ENCODE measurements around the gene SLC30A7.
"Not testable (repeated sequence)": the region's sequence is repeated elsewhere in the genome, so short reads cannot be mapped to it uniquely, and the experiment has no call there.

The SLC30A7 gene

DNA sequence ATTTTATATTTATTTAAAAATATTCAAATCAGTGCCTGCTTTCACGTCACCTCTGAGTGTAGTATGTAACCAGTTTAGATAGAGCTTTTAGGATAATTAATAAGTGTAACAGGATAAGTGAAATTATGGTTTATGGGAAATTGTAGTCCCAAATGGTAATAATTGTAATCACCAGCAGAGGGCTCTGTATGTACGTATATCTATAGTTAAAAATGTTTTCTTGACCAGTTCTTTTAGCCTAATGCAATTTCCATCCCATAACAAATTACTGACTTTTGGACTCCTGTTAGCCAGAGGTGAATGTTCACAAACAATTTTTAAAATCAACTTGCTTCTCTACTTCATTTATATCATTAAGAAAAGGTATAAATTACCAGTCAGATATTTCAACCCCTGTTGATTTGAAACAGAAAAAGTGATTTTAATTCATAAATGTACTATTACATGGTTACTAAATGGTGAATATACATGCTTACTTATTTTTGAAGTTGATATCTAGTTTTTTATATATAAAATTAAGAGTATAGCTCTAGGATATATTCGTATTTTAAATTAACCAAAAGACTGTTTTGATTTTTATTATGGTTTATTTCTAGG is 25.3 kb downstream of the SLC30A7 start:
- no peaks in the 10 kb centered on the region for H3K4me1 ChIP-seq (ENCODE audit: control insufficient read depth in 1 of 2, insufficient read depth in 2 of 2, low read length in 2 of 2)
- no peak overlapping the region for H3K4me3 ChIP-seq (ENCODE audit: low read depth in 1 of 2, low read length in 2 of 2)
- H3K27ac ChIP-seq (ENCODE audit: low read length), result no peak overlapping the region
- H3K9me3 ChIP-seq (ENCODE audit: control insufficient read depth in 1 of 2, low read length in 2 of 2), result no peaks in the 10 kb centered on the region
- H3K36me3 ChIP-seq (ENCODE audit: control insufficient read depth in 1 of 2, insufficient read depth in 2 of 2, low read length in 2 of 2), result peaks cover 7 to 19% of the 10 kb centered on the region in 2 donors
- H3K27me3 ChIP-seq (ENCODE audit: low read depth, low read length), result no peaks in the 10 kb centered on the region

DNA sequence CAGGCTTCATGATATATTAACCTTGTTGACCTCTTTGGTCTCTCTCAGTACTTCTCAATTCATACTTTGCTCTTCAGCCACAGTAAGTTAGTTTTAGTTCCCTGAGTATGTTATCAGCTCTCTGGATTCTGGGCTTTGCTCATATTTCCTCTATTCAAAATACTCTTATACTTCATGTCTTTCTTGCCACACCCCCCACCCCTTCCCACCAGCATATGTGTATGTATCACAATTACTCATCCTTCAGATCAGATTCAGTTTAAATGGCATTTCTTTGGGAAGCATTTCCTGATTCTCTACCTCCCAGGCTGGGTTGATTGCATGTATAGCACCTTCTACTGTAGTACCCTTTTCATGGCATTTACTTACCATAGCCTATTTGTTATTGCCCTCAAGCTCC is 28.3 kb downstream of the SLC30A7 start:
- Histone ChIP-seq H3K36me3 (ENCODE audit: control insufficient read depth in 1 of 2, insufficient read depth in 2 of 2, low read length in 2 of 2) (peaks cover 0 to 18% of the 10 kb centered on the region in 2 donors), H3K4me1 (ENCODE audit: control insufficient read depth in 1 of 2, insufficient read depth in 2 of 2, low read length in 2 of 2) (no peaks in the 10 kb centered on the region), H3K9me3 (ENCODE audit: control insufficient read depth in 1 of 2, low read length in 2 of 2) (no peaks in the 10 kb centered on the region), H3K4me3 (ENCODE audit: low read depth in 1 of 2, low read length in 2 of 2) (no peak overlapping the region), H3K27me3 (ENCODE audit: low read depth, low read length) (no peaks in the 10 kb centered on the region), H3K27ac (ENCODE audit: low read length) (no peak overlapping the region)

DNA sequence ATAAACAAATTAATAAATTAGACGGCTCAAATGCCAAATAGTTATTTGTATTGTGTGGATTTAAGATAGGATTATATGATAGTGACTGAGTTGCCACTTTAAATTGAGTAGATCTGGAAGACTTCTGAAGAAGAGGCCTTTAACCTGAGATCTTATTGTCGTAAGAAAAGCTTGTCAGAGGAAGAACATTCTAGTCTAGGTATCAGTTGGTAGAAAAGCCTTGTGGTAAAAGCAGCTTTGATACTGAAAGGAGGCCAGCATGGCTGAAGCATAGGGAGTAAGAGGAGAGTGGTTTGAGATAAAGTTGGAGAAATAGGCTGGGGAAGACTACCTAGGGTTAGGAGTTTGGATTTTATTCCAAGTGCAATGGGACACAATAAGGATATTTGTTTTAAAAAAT is 29.1 kb downstream of the SLC30A7 start:
- H3K27me3 ChIP-seq (ENCODE audit: low read depth, low read length), result no peaks in the 10 kb centered on the region
- no peak overlapping the region for H3K27ac ChIP-seq (ENCODE audit: low read length)
- H3K4me3 ChIP-seq (ENCODE audit: low read depth in 1 of 2, low read length in 2 of 2), result no peak overlapping the region
- H3K36me3 ChIP-seq (ENCODE audit: control insufficient read depth in 1 of 2, insufficient read depth in 2 of 2, low read length in 2 of 2), result peaks cover 0 to 17% of the 10 kb centered on the region in 2 donors
- no peaks in the 10 kb centered on the region for H3K9me3 ChIP-seq (ENCODE audit: control insufficient read depth in 1 of 2, low read length in 2 of 2)
- no peaks in the 10 kb centered on the region for H3K4me1 ChIP-seq (ENCODE audit: control insufficient read depth in 1 of 2, insufficient read depth in 2 of 2, low read length in 2 of 2)

DNA sequence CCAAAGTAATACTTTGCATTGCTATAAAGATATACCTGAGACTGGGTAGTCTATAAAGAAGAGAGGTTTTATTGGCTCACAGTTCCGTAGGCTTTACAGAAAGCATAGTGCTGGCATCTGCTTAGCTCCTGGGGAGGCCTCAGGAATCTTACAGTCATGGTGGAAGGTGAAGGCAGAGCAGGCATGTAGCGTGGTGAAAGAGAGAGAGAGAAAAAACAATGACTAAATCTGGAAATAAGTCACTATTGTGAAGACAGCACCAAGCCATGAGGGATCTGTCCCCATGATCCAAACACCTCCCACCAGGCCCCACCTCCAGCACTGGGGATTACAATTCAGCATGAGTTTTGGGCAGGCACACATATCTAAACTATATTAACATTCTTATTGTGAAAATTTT is 30.4 kb downstream of the SLC30A7 start:
- no peak overlapping the region for H3K4me3 ChIP-seq (ENCODE audit: low read depth in 1 of 2, low read length in 2 of 2)
- H3K27ac ChIP-seq (ENCODE audit: low read length), result no peak overlapping the region
- no peaks in the 10 kb centered on the region for H3K9me3 ChIP-seq (ENCODE audit: control insufficient read depth in 1 of 2, low read length in 2 of 2)
- no peaks in the 10 kb centered on the region for H3K4me1 ChIP-seq (ENCODE audit: control insufficient read depth in 1 of 2, insufficient read depth in 2 of 2, low read length in 2 of 2)
- peaks cover 0 to 17% of the 10 kb centered on the region in 2 donors for H3K36me3 ChIP-seq (ENCODE audit: control insufficient read depth in 1 of 2, insufficient read depth in 2 of 2, low read length in 2 of 2)
- H3K27me3 ChIP-seq (ENCODE audit: low read depth, low read length), result no peaks in the 10 kb centered on the region

DNA sequence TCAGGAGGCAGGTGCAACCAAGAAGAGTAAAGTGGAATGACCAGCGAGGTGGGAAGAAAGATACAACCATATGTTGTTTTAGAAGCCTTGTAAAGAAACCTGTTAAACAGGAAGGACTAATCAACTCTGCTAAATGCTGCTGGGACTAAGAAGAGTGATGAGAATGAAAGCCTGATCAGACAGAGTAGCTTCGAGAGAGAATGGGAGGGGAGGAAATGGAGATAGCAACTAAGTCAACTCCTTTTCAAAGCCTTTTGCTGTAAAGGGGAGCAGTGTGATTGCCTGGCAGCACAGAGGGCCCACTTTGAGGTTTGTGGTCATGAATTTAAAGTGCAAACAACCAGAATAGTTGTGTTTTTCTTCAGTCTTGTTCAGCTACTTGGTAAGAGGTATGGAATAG is 31.4 kb downstream of the SLC30A7 start:
- no peak overlapping the region for H3K27ac ChIP-seq (ENCODE audit: low read length)
- no peaks in the 10 kb centered on the region for H3K4me1 ChIP-seq (ENCODE audit: control insufficient read depth in 1 of 2, insufficient read depth in 2 of 2, low read length in 2 of 2)
- peaks cover 0 to 16% of the 10 kb centered on the region in 2 donors for H3K36me3 ChIP-seq (ENCODE audit: control insufficient read depth in 1 of 2, insufficient read depth in 2 of 2, low read length in 2 of 2)
- H3K9me3 ChIP-seq (ENCODE audit: control insufficient read depth in 1 of 2, low read length in 2 of 2), result no peaks in the 10 kb centered on the region
- no peak overlapping the region for H3K4me3 ChIP-seq (ENCODE audit: low read depth in 1 of 2, low read length in 2 of 2)
- no peaks in the 10 kb centered on the region for H3K27me3 ChIP-seq (ENCODE audit: low read depth, low read length)

DNA sequence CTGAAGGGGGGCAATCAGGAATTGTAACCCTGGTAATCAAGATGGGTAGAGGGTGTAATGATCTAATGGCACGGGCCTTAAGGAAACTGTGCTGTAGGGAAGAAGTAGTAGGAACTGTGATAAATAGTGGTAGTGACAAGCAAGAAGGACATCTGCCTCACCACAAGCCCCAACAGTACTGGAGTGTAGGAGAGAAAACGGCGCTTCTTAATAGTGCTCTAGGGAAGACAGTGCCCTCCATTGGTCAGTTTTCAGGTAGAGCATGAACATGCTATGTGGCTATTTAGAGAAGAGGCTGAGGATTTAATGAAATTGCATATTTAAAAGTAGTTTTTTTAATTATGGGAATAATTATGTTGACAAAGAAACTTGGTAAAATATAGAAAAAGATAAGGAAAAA is 32.2 kb downstream of the SLC30A7 start:
- Histone ChIP-seq H3K27me3 (ENCODE audit: low read depth, low read length) (no peaks in the 10 kb centered on the region), H3K27ac (ENCODE audit: low read length) (no peak overlapping the region), H3K4me1 (ENCODE audit: control insufficient read depth in 1 of 2, insufficient read depth in 2 of 2, low read length in 2 of 2) (no peaks in the 10 kb centered on the region), H3K9me3 (ENCODE audit: control insufficient read depth in 1 of 2, low read length in 2 of 2) (no peaks in the 10 kb centered on the region), H3K36me3 (ENCODE audit: control insufficient read depth in 1 of 2, insufficient read depth in 2 of 2, low read length in 2 of 2) (peaks cover 0 to 14% of the 10 kb centered on the region in 2 donors), H3K4me3 (ENCODE audit: low read depth in 1 of 2, low read length in 2 of 2) (no peak overlapping the region)

DNA sequence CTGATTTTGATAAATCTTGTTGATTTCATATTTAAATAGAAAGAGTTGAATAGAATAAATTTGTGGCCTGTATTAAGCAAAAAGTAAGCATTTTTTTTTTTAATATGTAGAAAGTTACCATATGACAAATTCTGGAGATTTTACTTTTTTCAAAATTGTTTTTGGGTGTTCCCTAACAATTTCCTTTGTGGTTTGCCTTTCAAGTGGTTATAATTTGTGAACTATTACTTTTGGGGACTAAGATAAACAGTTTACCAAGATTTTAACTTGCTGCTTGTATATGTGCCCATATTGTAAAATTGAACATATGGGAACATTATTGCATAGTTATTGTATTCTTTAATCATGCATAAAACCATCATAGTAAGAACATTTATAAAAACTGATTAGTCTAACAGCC is 34.6 kb downstream of the SLC30A7 start:
- Histone ChIP-seq H3K4me3 (ENCODE audit: low read depth in 1 of 2, low read length in 2 of 2) (no peak overlapping the region), H3K36me3 (ENCODE audit: control insufficient read depth in 1 of 2, insufficient read depth in 2 of 2, low read length in 2 of 2) (peaks cover 3 to 10% of the 10 kb centered on the region in 2 donors), H3K9me3 (ENCODE audit: control insufficient read depth in 1 of 2, low read length in 2 of 2) (no peaks in the 10 kb centered on the region), H3K4me1 (ENCODE audit: control insufficient read depth in 1 of 2, insufficient read depth in 2 of 2, low read length in 2 of 2) (no peaks in the 10 kb centered on the region), H3K27me3 (ENCODE audit: low read depth, low read length) (no peaks in the 10 kb centered on the region), H3K27ac (ENCODE audit: low read length) (no peak overlapping the region)

DNA sequence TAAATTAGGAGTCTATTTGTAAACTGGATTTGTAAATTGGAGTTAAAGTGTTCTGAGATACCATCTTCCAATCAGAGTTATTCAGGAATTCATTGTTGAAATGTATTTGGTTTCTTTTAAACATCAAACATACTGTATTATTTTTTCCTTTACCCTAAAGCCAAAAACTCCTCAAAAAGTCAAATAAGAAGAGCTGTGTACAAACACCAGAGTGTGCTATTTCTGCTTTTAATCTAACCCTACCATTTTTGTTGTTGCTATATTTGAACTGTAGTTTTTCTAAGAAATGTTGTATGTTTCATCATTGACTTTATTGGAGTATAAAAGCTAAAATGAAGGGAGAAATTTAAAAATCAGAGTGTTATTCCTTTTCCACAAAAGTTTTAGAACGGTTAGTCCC is 35.8 kb downstream of the SLC30A7 start:
- Histone ChIP-seq H3K9me3 (ENCODE audit: control insufficient read depth in 1 of 2, low read length in 2 of 2) (no peaks in the 10 kb centered on the region), H3K27me3 (ENCODE audit: low read depth, low read length) (no peaks in the 10 kb centered on the region), H3K36me3 (ENCODE audit: control insufficient read depth in 1 of 2, insufficient read depth in 2 of 2, low read length in 2 of 2) (peaks cover 2 to 3% of the 10 kb centered on the region in 2 donors), H3K4me1 (ENCODE audit: control insufficient read depth in 1 of 2, insufficient read depth in 2 of 2, low read length in 2 of 2) (no peaks in the 10 kb centered on the region), H3K4me3 (ENCODE audit: low read depth in 1 of 2, low read length in 2 of 2) (no peak overlapping the region), H3K27ac (ENCODE audit: low read length) (no peak overlapping the region)

DNA sequence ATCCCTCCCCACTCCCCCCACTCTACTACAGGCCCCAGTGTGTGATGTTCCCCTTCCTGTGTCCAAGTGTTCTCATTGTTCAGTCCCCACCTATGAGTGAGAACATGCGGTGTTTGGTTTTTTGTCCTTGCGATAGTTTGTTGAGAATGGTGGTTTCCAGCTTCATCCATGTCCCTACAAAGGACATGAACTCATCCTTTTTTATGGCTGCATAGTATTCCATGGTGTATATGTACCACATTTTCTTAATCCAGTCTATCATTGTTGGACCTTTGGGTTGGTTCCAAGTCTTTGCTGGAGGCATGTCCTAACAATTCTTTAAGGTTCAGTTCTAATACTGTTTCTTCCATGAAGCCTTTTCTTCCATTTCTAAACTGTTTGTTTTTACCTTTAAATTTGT is 37.7 kb downstream of the SLC30A7 start:
- H3K9me3 ChIP-seq (ENCODE audit: control insufficient read depth in 1 of 2, low read length in 2 of 2); H3K4me1 ChIP-seq (ENCODE audit: control insufficient read depth in 1 of 2, insufficient read depth in 2 of 2, low read length in 2 of 2); H3K27me3 ChIP-seq (ENCODE audit: low read depth, low read length); H3K36me3 ChIP-seq (ENCODE audit: control insufficient read depth in 1 of 2, insufficient read depth in 2 of 2, low read length in 2 of 2); H3K4me3 ChIP-seq (ENCODE audit: low read depth in 1 of 2, low read length in 2 of 2); H3K27ac ChIP-seq (ENCODE audit: low read length): not testable (repeated sequence)

DNA sequence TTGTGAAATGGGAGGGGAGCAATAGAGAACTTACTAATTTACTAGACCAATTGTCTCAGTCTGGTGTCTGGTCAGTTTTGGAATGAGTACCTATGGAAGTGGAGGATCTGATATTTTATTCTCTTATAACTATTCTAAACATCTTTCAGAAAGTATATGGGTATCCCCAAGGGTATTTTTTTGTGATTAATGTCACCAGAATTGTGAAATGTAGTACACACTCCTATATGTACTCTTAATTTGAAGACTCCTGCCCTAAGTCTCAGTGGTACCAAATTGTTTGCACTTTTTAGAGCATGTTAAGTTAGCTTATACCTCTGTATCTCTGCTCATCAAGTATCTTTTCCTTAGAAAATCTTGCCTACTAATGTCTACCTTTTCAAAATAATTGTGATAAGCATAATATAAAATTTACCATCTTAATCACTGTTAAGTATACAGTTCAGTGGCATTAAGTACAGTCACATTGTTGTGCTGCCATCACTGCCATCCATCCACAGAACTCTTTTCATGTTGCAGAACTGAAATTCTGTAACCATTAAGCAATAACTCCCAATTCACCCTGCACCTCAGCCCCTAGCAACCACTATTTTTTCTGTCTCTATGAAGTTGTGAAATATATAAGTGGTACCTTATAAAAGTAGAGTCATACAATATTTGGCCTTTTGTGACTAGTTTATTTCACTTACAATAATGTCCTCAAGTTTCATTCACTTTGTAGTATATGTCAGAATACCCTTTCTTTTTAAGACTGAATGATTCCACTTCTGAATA is 40.5 kb downstream of the SLC30A7 start:
- Histone ChIP-seq H3K9me3 (ENCODE audit: control insufficient read depth in 1 of 2, low read length in 2 of 2) (no peaks in the 10 kb centered on the region), H3K36me3 (ENCODE audit: control insufficient read depth in 1 of 2, insufficient read depth in 2 of 2, low read length in 2 of 2) (peaks cover 5 to 7% of the 10 kb centered on the region in 2 donors), H3K27ac (ENCODE audit: low read length) (no peak overlapping the region), H3K4me3 (ENCODE audit: low read depth in 1 of 2, low read length in 2 of 2) (no peak overlapping the region), H3K4me1 (ENCODE audit: control insufficient read depth in 1 of 2, insufficient read depth in 2 of 2, low read length in 2 of 2) (no peaks in the 10 kb centered on the region), H3K27me3 (ENCODE audit: low read depth, low read length) (no peaks in the 10 kb centered on the region)

DNA sequence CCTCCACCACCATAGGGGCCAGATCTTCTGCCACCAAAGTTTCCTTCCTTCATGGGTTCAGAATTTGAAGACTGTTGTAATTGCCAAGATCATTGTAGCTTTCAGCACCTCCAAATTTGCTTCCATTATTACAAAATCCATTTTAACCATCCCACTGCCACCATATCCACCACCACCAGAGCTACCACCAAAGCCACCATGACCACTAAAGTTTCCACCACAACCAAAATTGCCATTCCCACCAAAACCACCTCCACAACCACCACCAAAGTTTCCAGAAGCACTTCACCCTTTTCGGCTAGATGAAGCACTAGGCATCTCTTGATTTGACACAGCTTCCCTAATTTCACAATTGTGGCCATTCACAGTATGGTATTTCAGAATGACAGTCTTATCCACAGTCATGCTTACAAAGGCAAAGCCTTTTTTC is 45.2 kb downstream of the SLC30A7 start:
- no peaks in the 10 kb centered on the region for H3K27me3 ChIP-seq (ENCODE audit: low read depth, low read length)
- peaks cover 9 to 24% of the 10 kb centered on the region in 2 donors for H3K36me3 ChIP-seq (ENCODE audit: control insufficient read depth in 1 of 2, insufficient read depth in 2 of 2, low read length in 2 of 2)
- H3K27ac ChIP-seq (ENCODE audit: low read length), result no peak overlapping the region
- H3K4me3 ChIP-seq (ENCODE audit: low read depth in 1 of 2, low read length in 2 of 2), result no peak overlapping the region
- no peaks in the 10 kb centered on the region for H3K9me3 ChIP-seq (ENCODE audit: control insufficient read depth in 1 of 2, low read length in 2 of 2)
- H3K4me1 ChIP-seq (ENCODE audit: control insufficient read depth in 1 of 2, insufficient read depth in 2 of 2, low read length in 2 of 2), result no peaks in the 10 kb centered on the region

Measured in muscle layer of duodenum (tissue), 2 donors.